HFF-Myc (cell line): Measurements from ENCODE around the gene GATA6.
"Not testable (repeated sequence)": the region's sequence is repeated elsewhere in the genome, so short reads cannot be mapped to it uniquely, and the experiment has no call there.

Source experiments
- DNase-seq: peaks from one replicate; pipeline ENCODE4 v3.0.0-alpha.2; 2011; ENCODE audit warnings: low read depth; ENCODE audit errors: extremely low read depth
- H3K4me3 ChIP-seq: replicated peaks from 2 replicates; pipeline ENCODE4 v1.5.1; 2011; ENCODE audit warnings: low read depth, mild to moderate bottlenecking, control low read depth, low read length
- TF ChIP-seq, protein P1 (sequence below): IDR thresholded peaks from 2 replicates; pipeline ENCODE4 v1.5.1; 2012; ENCODE audit warnings: mild to moderate bottlenecking, low read depth, low read length, control low read depth; ENCODE audit errors: missing control alignments

Gene GATA6

DNA sequence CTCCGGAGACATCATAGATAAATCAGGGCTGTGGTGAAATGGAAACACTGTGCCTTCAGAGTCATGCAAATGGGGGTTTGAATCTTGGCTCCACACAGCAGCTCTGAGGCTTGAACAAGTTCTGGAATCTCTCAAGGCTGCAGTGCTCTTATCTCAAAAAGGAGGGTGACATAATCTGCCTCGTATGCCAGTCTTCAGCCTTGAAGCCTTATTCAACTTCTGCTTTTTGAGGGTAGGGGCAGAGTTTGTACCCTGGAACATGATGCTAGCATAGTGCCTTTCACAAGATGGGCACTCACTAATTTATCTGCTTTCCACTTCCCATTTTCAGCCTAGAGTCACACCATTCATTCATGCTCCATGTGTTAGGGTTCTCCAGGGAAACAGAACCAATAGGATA is 42.3 kb downstream of the GATA6 start:
- TF ChIP-seq, protein P1, sequence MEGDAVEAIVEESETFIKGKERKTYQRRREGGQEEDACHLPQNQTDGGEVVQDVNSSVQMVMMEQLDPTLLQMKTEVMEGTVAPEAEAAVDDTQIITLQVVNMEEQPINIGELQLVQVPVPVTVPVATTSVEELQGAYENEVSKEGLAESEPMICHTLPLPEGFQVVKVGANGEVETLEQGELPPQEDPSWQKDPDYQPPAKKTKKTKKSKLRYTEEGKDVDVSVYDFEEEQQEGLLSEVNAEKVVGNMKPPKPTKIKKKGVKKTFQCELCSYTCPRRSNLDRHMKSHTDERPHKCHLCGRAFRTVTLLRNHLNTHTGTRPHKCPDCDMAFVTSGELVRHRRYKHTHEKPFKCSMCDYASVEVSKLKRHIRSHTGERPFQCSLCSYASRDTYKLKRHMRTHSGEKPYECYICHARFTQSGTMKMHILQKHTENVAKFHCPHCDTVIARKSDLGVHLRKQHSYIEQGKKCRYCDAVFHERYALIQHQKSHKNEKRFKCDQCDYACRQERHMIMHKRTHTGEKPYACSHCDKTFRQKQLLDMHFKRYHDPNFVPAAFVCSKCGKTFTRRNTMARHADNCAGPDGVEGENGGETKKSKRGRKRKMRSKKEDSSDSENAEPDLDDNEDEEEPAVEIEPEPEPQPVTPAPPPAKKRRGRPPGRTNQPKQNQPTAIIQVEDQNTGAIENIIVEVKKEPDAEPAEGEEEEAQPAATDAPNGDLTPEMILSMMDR = no peak
- no peak overlapping the region for H3K4me3 ChIP-seq
- no peak for DNase-seq

DNA sequence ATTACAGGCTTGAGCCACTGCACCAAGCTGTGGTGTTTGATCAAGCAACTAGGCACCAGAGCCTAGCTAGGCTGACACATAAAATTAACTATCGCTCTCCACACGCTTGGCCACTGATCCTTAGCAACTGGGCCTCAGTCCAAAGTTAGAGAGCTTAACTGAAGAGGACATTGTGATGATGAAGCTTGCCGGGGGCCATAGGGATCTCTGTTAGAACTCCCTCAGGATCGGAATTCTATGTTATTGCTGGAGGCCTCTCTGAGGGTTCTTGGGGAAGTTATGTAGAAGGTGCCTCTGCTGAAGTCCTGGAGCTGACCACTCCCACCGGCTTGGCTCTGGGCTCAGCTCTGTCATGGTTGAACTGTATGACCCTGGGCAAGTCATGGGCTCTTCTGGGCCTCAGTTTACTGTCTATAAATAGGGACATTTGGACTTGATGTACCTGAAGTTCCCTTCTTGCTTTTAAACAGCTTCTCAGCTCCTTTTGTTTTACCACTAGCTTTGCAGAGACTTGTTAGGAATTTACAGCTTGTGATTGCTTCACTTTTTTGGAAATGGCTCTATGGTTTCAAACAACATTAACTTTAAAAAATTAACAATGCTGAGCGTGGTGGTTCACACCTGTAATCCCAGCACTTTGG is 44.1 kb downstream of the GATA6 start:
- no peak for DNase-seq
- TF ChIP-seq, protein P1 = no peak
- H3K4me3 ChIP-seq = no peak overlapping the region

GRCh38 chr18:22214731-22215528 is 45.5 kb downstream of the GATA6 start:
- no peak overlapping the region for H3K4me3 ChIP-seq
- TF ChIP-seq, protein P1 = no peak
- no peak for DNase-seq

GRCh38 chr18:22218835-22219234 is 49.4 kb downstream of the GATA6 start:
- TF ChIP-seq, protein P1 = no peak
- no peak for DNase-seq
- no peak overlapping the region for H3K4me3 ChIP-seq

- no peak overlapping the region for H3K4me3 ChIP-seq
- TF ChIP-seq, protein P1 = peak; percentile 7
- DNase-seq = no peak
These were observed 50.4 kb downstream of the GATA6 start for GRCh38 chr18:22219568-22220355.

GRCh38 chr18:22220585-22220984 is 51.2 kb downstream of the GATA6 start:
- H3K4me3 ChIP-seq, DNase-seq: not testable (repeated sequence)

GRCh38 chr18:22221350-22221749 is 52.0 kb downstream of the GATA6 start:
- DNase-seq = no peak
- no peak overlapping the region for H3K4me3 ChIP-seq
- TF ChIP-seq, protein P1 = no peak
